Stimulated activated CD8-positive, alpha-beta memory T cell treated with anti-CD3 and anti-CD28 coated beads, Interleukin-7, amount 100 ng/mL, for 4 hours (primary cell): ENCODE data around the gene RAB8A.
A peak's percentile ranks its signal among the peaks of the same experiment; 100 is the strongest.
"Not testable (repeated sequence)": the region's sequence is repeated elsewhere in the genome, so short reads cannot be mapped to it uniquely, and the experiment has no call there.

Source experiments
- DNase-seq, 2 donors: peaks; one replicate each; pipeline ENCODE4 v3.0.0-alpha.2; 2020; ENCODE audit warnings: low read depth in 2 of 2

RAB8A gene

DNA sequence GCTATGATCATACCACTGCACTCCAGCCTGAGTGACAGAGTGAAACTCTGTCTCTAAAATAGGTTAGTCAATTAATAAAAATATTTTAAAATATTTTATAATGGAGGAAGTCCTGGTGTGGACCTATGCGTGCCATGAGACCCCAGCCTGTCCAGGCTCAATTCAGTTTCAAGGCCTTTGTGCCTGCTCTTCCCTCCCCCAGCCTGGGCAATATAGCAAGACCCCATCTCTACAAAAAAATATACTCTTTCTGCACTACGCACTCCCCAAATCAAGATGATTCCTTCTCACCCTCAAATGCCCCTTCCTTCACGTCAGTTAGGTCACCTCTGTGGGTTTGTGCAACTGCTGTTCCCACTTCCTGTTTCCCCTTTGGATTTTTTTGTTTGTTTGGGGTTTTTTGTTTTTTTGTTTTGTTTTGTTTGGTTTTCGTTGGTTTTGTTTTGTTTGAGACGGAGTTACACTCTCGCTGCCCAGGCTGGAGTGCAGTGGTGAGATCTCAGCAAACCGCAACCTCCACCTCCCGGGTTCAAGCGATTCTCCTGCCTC is 30.4 kb downstream of the RAB8A start:
- no peak for DNase-seq

DNA sequence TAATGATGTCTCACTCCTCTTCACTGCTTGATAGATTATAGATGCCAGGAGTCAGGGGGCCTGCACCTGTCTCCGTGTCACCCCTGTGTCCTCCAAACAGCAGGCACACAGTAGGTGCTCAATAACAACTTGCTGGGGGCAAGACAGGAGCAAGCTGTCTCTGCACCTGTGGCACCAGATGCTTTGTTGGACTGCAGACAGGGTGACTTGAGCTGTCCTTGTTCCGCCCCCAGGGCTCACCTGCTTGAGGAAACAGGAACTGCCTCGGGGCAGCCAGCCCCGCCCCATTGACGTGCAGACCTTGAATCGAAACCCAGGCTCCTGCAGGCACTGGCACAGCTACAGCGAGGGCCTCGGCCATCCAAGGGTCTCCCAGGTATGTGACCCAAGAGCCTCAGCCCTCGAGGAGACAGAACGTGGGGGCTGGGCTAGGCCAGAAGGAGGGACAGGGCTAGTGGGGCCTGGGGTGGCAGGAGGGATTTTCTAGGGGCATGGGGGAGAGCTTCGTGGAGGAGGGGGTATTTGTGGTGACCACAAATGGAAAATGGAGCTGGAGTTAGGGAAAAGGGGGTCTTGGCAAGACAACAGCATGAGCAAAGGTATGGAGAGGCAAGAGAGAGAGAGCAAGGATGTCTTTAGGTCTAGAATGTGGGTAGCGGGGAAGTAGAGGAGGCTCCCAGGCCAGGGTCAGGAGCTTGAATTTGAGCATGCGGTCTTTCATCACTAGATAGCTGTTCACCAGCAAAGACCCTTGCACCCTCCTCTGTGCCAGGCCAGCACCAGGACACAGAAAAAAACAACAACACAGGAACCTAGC is 31.9 kb downstream of the RAB8A start, which contains the start of gene HSH2D:
HSH2D (plus strand) TSS at position 287 of the 817 bp plus-strand sequence. CDS start 5,066 bp downstream, outside the sequence.
- peak; percentile 70 for DNase-seq

DNA sequence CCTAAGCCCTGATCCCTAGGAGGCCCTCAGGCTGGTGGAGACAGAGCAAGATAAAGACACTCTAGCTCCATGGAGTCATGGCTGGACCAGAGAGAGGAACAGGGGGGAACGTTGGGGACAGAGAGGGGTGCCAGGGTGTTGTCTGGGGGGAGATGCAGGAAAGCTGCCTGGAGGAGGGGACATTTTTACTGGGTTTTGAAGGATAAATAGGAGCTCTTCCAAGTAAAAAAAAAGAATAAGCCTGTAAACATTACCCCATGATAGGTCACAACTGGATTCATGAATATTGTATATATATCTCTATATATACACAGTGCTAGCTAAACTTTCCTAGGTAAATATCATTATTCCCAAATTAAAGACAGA is 32.5 kb downstream of the RAB8A start:
- DNase-seq: no peak

DNA sequence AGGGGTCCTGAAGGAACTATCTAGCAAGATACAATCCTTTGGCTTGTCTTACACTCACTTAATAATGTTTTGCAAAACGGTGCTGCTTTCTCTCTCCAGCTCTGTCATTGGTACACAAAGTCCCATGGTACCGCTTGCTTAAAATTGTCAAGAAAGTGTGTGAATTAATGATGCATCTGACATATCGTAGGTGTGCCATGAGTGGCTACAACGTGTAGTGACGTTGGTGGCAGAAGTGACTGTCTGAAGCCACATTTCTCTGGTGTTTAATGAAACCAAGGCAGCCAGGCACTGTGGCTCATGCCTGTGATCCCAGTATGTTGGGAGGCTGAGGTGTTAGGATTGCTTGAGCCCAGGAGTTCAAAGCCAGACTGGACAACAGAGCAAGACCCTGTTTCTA is 34.4 kb downstream of the RAB8A start:
- DNase-seq: no peak

DNA sequence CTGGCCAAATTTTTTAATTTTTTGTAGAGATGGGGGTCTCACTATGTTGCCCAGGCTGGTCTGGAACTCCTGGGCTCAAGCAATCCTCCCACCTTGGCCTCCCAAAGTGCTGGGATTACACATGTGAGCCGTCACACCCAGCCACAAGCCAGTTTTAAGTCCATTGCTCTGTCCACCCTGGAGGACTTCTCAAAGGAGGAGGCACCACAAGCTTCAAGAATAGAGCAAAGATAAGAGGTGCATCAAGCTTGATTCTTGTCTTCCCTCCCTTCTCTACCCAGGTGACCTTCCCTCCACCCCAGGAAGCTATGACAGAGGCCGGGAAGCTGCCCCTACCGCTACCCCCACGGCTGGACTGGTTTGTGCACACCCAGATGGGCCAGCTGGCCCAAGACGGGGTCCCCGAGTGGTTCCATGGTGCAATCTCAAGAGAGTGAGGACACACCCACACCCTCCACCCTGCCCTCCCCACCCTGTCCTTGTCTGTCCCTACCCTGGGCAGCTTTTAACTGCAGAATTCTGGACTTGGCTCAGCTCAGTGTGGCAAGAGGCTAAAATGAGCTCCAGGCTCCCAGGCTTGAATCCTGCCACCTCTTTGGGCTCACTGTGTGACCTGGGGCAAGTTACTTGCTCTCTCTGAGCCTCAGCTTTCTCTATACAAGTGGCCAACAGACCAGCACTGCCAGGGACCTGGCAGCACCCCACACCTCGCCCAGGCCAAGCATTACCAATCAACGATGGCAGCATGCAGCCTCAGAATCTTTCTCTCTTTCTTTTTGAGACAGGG is 36.9 kb downstream of the RAB8A start:
- no peak for DNase-seq

DNA sequence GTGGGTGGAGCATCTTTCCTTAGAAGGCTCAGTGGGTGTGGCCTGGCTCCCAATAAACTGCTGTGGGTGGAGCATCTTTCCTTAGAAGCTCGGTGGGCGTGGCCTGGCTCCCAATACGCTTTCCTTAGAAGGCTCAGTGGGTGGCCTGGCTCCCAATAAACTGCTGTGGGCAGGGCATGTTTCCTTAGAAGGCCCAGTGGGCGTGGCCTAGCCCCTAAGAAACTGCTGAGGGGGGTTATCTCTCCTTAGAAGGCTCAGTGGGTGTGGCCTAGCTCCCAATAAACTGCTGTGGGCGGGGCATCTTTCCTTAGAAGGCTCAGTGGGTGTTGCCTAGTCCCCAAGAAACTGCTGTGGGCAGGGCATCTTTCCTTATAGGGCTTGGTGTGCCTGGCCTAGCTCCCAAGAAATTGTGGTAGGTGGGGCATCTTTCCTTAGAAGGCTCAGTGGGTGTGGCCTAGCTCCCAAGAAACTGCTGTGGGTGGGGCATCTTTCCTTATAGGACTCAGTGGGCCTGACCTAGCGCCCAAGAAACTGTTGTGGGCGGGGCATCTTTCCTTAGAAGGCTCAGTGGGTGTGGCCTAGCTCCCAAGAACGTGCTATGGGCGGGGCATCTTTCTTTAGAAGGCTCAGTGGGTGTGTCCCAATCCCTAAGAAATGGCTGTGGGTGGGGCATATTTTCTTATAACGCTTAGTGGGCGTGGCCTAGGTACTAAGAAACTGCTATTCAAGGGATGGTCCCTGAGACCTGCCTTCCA is 42.1 kb downstream of the RAB8A start:
- no peak for DNase-seq

DNA sequence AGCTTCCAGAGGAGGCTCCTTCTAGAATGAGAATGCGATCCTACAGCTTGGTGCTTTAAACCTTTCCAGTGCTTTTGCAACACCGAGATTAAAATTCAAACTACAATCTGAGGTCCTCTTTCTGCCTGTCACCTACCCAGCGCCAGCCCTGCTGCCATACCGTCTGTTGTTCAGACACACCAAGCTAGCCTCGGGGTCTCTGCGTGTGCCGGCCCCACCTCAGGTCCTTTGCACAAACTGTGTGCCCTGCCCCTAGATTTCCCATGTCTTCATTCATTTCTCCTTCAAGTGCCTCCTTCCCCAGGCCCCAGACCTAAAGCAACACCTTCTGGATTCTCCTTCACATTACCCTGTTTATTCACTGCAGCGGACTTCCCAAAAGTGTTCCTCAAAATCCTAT is 42.9 kb downstream of the RAB8A start:
- no peak for DNase-seq

DNA sequence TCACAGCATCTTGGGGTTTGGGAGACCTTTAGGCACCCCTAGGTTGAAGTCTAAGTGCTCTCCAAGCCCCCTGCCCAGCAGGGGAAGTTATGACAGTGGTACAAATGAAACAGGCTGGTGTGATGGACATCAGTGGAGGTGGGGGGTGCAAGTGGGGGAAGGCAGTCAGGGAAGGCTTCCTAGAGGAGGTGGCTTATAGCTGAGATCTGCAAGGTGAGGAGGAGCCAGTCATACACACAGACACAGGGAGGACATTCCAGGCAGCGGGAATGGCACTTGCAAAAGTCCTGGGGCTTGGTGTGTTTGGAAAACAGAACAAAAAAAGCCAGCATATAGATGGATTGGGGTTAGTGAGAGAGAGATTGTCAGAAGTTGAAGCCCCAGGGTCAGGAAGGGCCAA is 43.4 kb downstream of the RAB8A start:
- no peak for DNase-seq

DNA sequence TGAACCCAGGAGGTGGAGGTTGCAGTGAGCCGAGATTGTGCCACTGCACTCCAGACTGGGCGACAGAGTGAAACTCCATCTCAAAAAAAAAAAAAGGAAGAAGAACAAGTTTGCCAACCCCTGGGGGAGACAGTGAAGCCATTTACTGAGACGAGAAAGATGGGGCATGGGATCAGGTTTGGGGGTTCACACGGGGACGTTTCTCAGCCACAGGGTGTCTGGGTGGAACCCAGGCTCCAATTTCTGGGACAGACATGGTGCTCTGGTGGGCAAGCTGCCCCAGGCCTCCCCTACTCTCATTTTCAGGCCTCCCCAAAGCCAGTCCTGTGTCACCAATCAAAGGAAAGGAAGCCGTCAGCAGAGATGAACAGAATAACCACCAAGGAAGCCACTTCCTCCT is 45.2 kb downstream of the RAB8A start:
- DNase-seq: no peak

DNA sequence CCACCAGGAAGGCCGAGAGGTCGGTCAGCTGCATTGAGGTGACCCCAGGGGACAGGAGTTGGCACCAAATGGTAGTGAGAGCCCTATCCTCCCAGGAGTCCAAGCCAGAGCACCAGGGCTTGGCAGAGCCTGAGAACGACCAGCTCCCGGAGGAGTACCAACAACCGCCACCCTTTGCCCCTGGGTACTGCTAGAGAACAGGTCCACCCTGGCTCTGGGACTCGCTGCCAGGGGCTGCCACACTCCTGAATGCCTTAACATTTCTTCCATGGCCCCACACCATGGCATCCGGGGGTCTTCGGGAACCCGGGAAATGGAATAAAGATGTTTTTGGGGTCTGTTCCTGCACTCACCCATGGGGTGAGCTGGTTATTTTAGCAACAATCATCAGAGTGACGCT is 45.9 kb downstream of the RAB8A start:
- DNase-seq: no peak

DNA sequence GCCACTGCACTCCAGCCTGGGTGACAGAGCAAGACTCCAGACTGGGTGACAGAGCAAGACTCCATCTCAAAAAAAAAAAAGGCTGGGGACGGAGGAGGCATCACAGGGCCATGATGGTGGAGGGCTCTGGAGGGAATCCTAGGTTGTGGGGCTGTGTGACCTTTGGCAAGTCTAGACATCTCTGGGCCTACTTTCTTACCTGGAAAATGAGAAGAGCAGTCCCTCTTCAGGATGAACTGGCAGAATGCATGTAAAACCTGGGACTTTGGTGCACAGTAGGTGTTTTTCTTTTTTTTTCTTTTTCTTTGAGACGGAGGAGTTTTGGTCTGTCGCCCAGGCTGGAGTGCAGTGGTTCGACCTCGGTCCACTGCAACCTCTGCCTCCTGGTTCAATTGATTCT is 48.0 kb downstream of the RAB8A start:
- no peak for DNase-seq

DNA sequence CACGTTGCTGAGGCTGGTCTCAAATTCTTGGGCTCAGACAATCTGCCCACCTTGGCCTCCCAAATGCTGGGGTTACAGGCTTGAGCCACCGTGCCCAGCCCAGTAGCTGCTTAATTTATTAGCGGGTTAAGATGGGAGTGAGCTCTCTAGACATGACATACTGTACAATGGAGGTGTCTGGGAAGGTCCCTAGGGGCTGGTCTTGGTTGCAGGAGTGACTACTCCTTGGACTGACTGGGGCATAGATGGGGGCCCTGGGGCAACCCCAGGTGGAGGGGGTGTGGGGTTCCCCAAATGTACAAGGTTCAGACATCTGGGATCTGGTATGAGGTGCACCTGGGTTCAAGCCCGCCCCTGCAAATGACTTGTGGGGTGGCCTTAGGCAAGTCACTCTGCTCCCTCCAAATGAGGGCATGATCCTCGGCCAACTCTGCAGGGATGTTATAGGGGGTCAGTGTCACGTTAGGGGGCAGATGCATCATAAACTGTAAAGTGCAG is 48.8 kb downstream of the RAB8A start:
- DNase-seq: no peak

DNA sequence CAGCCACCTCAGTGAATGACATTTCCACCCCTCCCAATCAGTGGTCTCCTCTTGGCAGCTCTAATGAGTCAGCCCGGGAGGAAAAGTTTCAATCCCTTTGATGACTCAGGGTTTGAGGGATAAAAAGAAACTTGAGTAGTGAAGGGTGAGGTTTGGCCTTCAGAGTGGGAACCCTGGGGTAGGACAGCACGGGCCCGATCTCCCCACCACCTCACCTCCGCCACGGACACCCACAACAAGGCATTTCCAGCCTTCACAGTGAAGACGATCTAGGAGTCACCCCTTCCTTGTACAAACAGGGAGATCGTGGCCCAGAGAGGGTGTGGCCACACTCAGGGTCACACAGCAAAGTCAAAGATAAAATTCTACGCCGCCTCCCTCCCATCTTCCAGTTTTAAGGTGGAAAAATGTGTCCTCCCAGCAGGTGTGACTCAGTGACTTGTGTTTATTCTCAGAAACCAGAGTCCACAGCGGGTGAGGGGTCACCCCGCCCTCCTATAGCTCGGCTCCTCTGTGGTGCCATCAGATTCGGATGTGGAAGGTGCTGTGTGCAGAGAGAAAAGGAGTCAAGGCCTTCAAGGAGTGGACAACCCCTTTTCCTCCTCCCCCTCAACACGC is 49.4 kb downstream of the RAB8A start:
- no peak for DNase-seq

DNA sequence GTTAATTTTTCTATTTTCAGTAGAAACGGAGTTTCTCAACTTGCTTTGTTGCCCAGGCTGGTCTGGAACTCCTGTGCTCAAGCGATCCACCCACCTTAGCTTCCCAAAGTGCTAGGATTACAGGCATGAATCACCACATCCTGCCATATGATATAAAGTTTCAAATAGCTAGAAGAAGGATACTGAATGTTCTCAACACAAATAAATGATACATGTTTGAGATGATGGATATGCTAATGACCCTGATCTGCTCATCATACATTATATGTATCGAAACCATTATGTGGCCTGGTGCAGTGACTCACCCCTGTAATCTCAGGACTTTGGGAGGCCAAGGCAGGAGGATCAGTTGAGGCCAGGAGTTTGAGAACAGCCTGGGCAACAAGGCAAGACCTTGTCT is 50.2 kb downstream of the RAB8A start:
- no peak for DNase-seq

DNA sequence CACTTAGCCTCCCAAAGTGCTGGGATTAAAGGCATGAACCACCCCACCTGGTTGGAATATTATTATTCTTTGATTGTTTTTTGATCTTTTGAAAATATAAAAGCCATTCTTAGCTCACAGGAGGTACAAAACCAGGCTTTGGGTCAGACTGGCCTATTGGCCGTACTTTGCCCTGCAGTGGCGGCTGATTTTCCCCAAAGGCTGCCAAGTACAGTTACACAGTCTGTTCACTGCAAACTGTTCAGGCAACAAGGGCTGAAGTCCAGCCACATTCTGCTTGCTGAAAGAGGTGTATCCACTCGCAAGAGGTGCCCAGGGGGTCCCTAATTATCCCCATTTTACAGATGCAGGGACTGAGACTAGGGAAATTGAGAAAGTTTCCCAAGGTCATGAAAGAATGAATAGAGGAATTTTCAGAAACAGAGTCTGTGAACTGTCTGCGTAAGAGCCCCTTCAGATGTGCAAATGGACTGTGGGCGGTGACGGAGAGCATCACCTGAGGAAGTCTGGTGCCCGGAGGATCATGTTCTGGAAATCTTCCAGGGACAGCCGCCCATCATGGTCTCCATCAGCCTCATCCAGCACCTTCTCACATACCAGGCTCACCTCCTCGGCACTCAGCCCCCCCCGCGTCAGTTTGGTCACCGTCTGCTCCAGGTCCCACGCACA is 52.7 kb downstream of the RAB8A start:
- DNase-seq: no peak

DNA sequence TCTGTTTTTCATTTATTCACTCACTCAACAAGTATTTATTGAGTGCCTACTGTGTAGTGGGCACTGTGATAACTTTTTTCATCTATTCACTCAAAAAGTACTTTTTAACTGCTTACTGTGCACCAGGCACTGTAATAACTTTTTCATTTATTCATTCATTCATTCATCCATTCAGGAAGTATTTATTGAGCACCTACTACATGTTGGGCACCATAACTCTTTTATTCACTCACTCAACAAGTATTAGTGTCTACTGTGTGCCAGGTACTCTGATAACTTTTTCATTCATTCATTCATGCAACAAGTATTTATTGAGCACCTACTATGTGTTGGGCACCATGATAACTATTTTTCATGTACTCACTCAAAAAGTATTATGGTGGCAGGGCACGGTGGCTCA is 54.7 kb downstream of the RAB8A start:
- no peak for DNase-seq

DNA sequence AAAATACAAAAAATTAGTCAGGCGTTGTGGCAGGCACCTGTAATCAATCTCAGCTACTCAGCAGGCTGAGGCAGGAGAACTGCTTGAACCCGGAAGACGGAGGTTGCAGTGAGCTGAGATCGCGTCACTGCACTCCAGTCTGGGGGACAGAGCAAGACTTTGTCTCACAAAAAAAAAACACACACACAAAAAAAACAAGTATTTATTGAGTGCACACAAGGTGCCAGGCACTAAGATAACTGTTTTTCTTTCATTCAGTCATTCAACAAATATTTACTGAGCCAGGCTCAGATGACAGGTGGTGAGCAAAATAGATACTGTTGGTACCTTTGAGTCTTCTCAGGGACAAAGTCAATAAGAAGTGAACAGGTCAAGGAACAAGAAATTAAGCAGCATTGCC is 55.4 kb downstream of the RAB8A start:
- DNase-seq: no peak

DNA sequence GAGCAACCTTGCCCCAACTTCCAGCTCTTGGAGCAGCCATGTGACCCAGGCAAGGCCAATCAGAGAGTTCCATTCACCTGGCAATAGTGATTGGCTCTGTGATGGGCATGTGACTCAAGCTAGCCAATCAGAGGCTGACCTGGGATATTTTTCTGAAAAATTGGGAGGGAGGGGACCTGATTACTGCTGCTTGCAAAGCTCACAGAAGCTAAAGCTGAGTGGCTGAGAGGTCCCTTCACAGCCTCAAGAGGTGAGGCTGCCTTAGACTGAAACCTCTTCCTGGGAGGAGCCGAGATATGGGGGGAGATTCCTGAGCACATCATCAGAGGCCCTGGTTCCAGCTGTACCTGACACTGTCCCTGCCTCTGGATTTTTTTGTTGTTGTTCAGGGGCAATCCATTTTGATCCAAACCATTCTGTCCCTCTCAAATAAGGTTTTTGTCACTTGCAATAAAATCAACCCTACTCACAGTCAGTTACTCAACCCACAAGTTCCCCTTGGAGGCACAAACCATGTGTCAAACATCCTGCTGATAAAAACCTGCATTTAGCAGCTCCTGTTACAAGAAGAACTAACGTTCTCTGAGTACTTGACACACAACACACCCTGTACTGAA is 56.9 kb downstream of the RAB8A start:
- no peak for DNase-seq

DNA sequence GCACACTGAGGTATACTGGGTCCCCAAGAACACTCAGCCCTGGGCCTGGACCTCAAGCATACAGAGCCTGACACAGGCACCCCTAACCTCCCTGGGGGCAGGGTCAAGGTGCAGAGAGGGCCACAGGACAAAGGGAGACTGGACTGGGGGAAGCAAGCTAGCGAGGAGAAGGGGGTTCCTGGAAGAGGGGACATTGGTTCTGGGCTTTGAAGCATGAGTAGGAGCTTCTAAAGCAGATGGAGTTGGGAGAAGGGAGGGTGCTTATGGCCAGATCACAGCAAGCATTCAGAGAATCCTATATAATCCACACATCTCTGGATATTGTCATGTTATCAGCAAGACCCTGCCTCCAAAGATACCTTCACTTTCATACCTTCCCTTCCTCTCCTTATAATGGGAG is 58.4 kb downstream of the RAB8A start:
- DNase-seq: no peak

DNA sequence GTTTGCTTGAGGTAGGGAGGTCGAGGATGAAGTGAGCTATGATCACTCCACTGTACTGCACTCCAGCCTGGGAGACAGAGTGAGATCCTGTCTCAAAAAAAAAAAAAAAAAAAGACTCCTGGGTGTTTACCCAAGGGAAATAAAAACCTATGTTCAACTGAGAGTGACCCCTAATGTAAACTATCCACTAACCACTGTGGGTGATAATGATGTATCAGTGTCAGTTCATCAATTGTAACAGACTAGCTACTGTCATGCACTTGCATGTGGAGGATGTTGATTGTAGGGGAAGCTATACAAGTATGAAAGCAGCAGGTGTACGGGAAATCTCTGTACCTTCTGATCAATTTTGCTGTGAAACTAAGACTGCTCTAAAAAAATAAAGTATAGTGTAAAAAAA is 64.3 kb downstream of the RAB8A start:
- DNase-seq: no peak

DNA sequence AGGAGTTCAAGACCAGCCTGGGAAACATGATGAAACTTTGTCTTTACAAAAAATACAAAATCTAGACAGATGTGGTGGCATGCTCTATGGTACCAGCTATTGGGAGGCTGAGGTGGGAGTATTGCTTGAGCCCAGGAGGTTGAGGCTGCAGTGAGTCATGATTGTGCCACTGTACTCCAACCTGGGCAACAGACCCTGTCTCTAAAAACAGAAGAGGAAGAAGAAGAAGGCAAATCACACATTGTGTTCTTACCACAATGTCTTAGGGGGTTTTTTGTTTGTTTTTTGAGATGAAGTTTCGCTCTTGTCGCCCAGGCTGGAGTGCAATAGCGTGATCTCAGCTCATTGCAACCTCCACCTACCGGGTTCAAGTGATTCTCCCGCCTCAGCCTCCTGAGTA is 67.2 kb downstream of the RAB8A start:
- DNase-seq: not testable (repeated sequence)
